ENCODE data around the gene AFP. TPM values are rescaled to one million over a fixed set of nuclear protein-coding genes. Genes with fewer than 3 reads are reported as not detected.
"Not testable (repeated sequence)": the region's sequence is repeated elsewhere in the genome, so short reads cannot be mapped to it uniquely, and the experiment has no call there.

AFP gene
- not detected for total RNA-seq

DNA sequence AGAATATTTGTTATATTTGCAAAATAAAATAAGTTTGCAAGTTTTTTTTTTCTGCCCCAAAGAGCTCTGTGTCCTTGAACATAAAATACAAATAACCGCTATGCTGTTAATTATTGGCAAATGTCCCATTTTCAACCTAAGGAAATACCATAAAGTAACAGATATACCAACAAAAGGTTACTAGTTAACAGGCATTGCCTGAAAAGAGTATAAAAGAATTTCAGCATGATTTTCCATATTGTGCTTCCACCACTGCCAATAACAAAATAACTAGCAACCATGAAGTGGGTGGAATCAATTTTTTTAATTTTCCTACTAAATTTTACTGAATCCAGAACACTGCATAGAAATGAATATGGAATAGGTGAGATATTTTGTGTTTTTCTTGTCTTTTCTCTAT, at the start of gene AFP:
Gene AFP (plus strand): TSS at position 238 of the 400 bp plus-strand sequence. CDS start 42 bp downstream, at position 280.
- H3K4me1 ChIP-seq (ENCODE audit: insufficient read depth, low read length): no peaks in the 10 kb centered on the region
- no peak within 1 kb of the TSS for H3K4me3 ChIP-seq (ENCODE audit: low read length)
- H3K27me3 ChIP-seq (ENCODE audit: insufficient read depth, low read length): no peaks in the 10 kb centered on the region
- H3K9me3 ChIP-seq (ENCODE audit: low read depth, low read length): no peaks in the 10 kb centered on the region

DNA sequence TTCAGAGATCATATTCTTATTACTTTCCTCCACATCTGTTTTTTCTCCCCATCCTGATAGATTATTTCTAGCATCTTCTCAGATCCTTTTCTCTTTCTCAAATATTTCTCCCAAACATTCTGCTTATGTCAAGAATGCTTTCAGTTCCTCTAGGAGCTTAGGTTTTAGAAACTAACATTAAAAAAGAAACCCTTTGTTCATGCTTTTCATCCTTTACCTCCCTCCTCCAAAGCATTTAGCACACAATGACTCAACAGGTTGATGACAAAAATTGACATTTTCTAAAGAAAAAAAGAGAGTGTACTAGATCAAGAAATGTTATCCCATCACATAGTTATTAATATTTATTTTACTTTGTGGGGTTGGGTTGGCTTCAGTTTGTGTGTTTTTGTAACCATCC, 48.5 kb upstream of the AFP start:
- Histone ChIP-seq H3K9me3 (ENCODE audit: low read depth, low read length) (no peaks in the 10 kb centered on the region), H3K4me3 (ENCODE audit: low read length) (no peak overlapping the region), H3K27me3 (ENCODE audit: insufficient read depth, low read length) (no peaks in the 10 kb centered on the region)

DNA sequence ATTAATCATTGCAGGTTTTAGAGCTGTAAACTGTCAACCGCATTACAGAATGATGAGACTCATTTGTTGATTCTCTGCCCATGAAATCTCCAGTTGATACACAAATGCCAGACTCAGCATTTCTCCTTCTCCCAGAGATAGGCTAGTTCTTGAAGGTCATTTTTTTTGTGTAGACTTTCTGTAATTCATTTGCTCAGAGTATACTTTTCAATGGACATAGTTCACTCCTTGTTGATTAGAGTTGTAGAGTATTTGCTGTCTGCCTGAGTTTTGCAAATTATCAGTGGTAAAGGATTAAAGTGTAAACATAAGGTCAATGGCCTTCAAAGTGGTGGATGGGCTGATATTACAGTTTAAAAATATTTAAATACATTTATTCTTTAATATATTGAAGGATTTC, 47.1 kb upstream of the AFP start:
- no peaks in the 10 kb centered on the region for H3K9me3 ChIP-seq (ENCODE audit: low read depth, low read length)
- no peak overlapping the region for H3K4me3 ChIP-seq (ENCODE audit: low read length)
- no peaks in the 10 kb centered on the region for H3K4me1 ChIP-seq (ENCODE audit: insufficient read depth, low read length)
- H3K27me3 ChIP-seq (ENCODE audit: insufficient read depth, low read length): no peaks in the 10 kb centered on the region

More for the DNA sequence above, 48.5 kb upstream of the AFP start:
- H3K4me1 ChIP-seq (ENCODE audit: insufficient read depth, low read length): no peaks in the 10 kb centered on the region

DNA sequence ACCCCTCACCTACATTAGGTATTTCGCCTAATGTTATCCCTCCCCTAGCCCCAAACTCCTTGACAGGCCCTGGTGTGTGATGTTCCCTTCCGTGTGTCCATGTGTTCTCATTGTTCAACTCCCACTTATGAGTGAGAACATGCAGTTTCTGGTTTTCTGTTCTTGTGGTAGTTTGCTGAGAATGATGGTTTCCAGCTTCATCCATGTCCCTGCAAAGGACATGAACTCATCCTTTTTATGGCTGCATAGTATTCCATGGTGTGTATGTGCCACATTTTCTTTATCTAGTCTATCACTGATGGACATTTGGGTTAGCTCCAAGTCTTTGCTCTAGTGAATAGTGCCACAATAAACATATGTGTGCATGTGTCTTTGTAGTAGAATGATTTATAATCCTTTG, 46.4 kb upstream of the AFP start:
- H3K27me3 ChIP-seq (ENCODE audit: insufficient read depth, low read length); H3K4me3 ChIP-seq (ENCODE audit: low read length); H3K4me1 ChIP-seq (ENCODE audit: insufficient read depth, low read length); H3K9me3 ChIP-seq (ENCODE audit: low read depth, low read length): not testable (repeated sequence)

GRCh38 chr4:73391774-73392173, 44.2 kb upstream of the AFP start:
- Histone ChIP-seq H3K27me3 (ENCODE audit: insufficient read depth, low read length) (no peaks in the 10 kb centered on the region), H3K4me3 (ENCODE audit: low read length) (no peak overlapping the region), H3K9me3 (ENCODE audit: low read depth, low read length) (no peaks in the 10 kb centered on the region), H3K4me1 (ENCODE audit: insufficient read depth, low read length) (no peaks in the 10 kb centered on the region)

GRCh38 chr4:73392936-73393335, 43.1 kb upstream of the AFP start:
- Histone ChIP-seq H3K4me3 (ENCODE audit: low read length) (no peak overlapping the region), H3K9me3 (ENCODE audit: low read depth, low read length) (no peaks in the 10 kb centered on the region), H3K27me3 (ENCODE audit: insufficient read depth, low read length) (no peaks in the 10 kb centered on the region), H3K4me1 (ENCODE audit: insufficient read depth, low read length) (no peaks in the 10 kb centered on the region)

DNA sequence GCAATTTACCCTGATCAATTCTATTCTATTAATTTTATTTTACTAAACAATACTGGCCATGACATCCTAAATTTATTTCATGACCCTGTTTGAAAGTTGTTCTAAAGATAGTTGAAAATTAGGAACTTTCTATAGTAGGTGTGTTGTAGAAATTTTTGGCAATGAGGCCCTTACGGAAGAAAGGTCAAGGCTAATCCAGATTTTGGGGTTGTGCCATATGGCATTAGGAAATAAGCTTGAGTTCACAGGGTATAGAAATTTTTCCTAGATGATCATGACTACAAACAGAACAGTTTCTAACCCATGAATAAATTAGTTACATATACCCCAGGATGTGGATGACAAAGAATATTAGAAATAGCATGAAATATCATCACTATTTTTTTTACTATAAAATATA, 39.7 kb upstream of the AFP start:
- Histone ChIP-seq H3K4me1 (ENCODE audit: insufficient read depth, low read length) (no peaks in the 10 kb centered on the region), H3K4me3 (ENCODE audit: low read length) (no peak overlapping the region), H3K27me3 (ENCODE audit: insufficient read depth, low read length) (no peaks in the 10 kb centered on the region), H3K9me3 (ENCODE audit: low read depth, low read length) (no peaks in the 10 kb centered on the region)

GRCh38 chr4:73396993-73397972, 38.7 kb upstream of the AFP start:
- H3K4me1 ChIP-seq (ENCODE audit: insufficient read depth, low read length): no peaks in the 10 kb centered on the region
- H3K27me3 ChIP-seq (ENCODE audit: insufficient read depth, low read length): no peaks in the 10 kb centered on the region
- H3K9me3 ChIP-seq (ENCODE audit: low read depth, low read length): no peaks in the 10 kb centered on the region
- no peak overlapping the region for H3K4me3 ChIP-seq (ENCODE audit: low read length)

GRCh38 chr4:73401412-73401811, 34.6 kb upstream of the AFP start:
- H3K27me3 ChIP-seq (ENCODE audit: insufficient read depth, low read length): no peaks in the 10 kb centered on the region
- H3K4me1 ChIP-seq (ENCODE audit: insufficient read depth, low read length): no peaks in the 10 kb centered on the region
- H3K9me3 ChIP-seq (ENCODE audit: low read depth, low read length): no peaks in the 10 kb centered on the region
- H3K4me3 ChIP-seq (ENCODE audit: low read length): no peak overlapping the region

DNA sequence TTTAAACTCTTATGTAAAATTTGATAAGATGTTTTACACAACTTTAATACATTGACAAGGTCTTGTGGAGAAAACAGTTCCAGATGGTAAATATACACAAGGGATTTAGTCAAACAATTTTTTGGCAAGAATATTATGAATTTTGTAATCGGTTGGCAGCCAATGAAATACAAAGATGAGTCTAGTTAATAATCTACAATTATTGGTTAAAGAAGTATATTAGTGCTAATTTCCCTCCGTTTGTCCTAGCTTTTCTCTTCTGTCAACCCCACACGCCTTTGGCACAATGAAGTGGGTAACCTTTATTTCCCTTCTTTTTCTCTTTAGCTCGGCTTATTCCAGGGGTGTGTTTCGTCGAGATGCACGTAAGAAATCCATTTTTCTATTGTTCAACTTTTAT, 32.0 kb upstream of the AFP start, which contains the start of gene ALB:
Gene ALB (plus strand): TSS at position 246 of the 400 bp plus-strand sequence. CDS start 41 bp downstream, at position 287.
- Histone ChIP-seq H3K4me3 (ENCODE audit: low read length) (no peak within 1 kb of the TSS), H3K27me3 (ENCODE audit: insufficient read depth, low read length) (no peaks in the 10 kb centered on the region), H3K9me3 (ENCODE audit: low read depth, low read length) (no peaks in the 10 kb centered on the region), H3K4me1 (ENCODE audit: insufficient read depth, low read length) (no peaks in the 10 kb centered on the region)

DNA sequence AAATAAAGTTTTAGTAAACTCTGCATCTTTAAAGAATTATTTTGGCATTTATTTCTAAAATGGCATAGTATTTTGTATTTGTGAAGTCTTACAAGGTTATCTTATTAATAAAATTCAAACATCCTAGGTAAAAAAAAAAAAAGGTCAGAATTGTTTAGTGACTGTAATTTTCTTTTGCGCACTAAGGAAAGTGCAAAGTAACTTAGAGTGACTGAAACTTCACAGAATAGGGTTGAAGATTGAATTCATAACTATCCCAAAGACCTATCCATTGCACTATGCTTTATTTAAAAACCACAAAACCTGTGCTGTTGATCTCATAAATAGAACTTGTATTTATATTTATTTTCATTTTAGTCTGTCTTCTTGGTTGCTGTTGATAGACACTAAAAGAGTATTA, 31.6 kb upstream of the AFP start:
- no peaks in the 10 kb centered on the region for H3K9me3 ChIP-seq (ENCODE audit: low read depth, low read length)
- H3K27me3 ChIP-seq (ENCODE audit: insufficient read depth, low read length): no peaks in the 10 kb centered on the region
- H3K4me1 ChIP-seq (ENCODE audit: insufficient read depth, low read length): no peaks in the 10 kb centered on the region
- no peak overlapping the region for H3K4me3 ChIP-seq (ENCODE audit: low read length)

DNA sequence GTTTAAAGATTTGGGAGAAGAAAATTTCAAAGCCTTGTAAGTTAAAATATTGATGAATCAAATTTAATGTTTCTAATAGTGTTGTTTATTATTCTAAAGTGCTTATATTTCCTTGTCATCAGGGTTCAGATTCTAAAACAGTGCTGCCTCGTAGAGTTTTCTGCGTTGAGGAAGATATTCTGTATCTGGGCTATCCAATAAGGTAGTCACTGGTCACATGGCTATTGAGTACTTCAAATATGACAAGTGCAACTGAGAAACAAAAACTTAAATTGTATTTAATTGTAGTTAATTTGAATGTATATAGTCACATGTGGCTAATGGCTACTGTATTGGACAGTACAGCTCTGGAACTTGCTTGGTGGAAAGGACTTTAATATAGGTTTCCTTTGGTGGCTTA, 30.9 kb upstream of the AFP start:
- Histone ChIP-seq H3K9me3 (ENCODE audit: low read depth, low read length) (no peaks in the 10 kb centered on the region), H3K4me1 (ENCODE audit: insufficient read depth, low read length) (no peaks in the 10 kb centered on the region), H3K4me3 (ENCODE audit: low read length) (no peak overlapping the region), H3K27me3 (ENCODE audit: insufficient read depth, low read length) (no peaks in the 10 kb centered on the region)

GRCh38 chr4:73406548-73406875, 29.5 kb upstream of the AFP start:
- Histone ChIP-seq H3K9me3 (ENCODE audit: low read depth, low read length) (no peaks in the 10 kb centered on the region), H3K4me1 (ENCODE audit: insufficient read depth, low read length) (no peaks in the 10 kb centered on the region), H3K27me3 (ENCODE audit: insufficient read depth, low read length) (no peaks in the 10 kb centered on the region), H3K4me3 (ENCODE audit: low read length) (no peak overlapping the region)

GRCh38 chr4:73407227-73407673, 28.8 kb upstream of the AFP start:
- Histone ChIP-seq H3K27me3 (ENCODE audit: insufficient read depth, low read length) (no peaks in the 10 kb centered on the region), H3K4me3 (ENCODE audit: low read length) (no peak overlapping the region), H3K9me3 (ENCODE audit: low read depth, low read length) (no peaks in the 10 kb centered on the region), H3K4me1 (ENCODE audit: insufficient read depth, low read length) (no peaks in the 10 kb centered on the region)

- Histone ChIP-seq H3K4me1 (ENCODE audit: insufficient read depth, low read length) (no peaks in the 10 kb centered on the region), H3K9me3 (ENCODE audit: low read depth, low read length) (no peaks in the 10 kb centered on the region), H3K27me3 (ENCODE audit: insufficient read depth, low read length) (no peaks in the 10 kb centered on the region), H3K4me3 (ENCODE audit: low read length) (no peak overlapping the region)
These were observed 27.7 kb upstream of the AFP start for GRCh38 chr4:73408181-73408867.
